GM19438 (cell line): ENCODE results near the gene CCL27.

Experiments used
- ATAC-seq: cut with Tn5 transposase; IDR thresholded peaks from one replicate; pipeline ENCODE4 v1.9.1; 2021; ENCODE audit warnings: low read depth; ENCODE audit not compliant: unreplicated experiment

The CCL27 gene

GRCh38 chr9:34628656-34629490, 33.6 kb downstream of the CCL27 start, which contains the start of gene ARID3C:
ARID3C (minus strand) TSS chr9:34629066; CDS start chr9:34628014, 1,052 bp downstream.
- no peak for ATAC-seq

- no peak for ATAC-seq
Measured at GRCh38 chr9:34627716-34628655, 34.5 kb downstream of the CCL27 start.

DNA sequence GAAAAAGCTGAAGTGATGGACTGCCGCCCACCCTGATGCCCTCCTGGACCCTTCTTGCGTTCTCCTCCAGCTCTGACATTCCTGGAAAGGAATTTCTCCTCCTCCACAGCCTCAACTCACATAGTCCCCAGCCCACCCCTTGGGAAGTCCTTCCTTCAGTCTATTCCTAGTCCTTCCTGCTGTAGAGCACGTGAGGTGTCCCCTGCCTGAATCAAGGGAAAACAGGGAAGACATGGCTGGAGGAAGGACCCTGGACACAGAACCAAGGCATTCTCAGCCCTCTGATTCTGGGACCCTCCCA, 37.3 kb downstream of the CCL27 start:
- ATAC-seq: no peak

DNA sequence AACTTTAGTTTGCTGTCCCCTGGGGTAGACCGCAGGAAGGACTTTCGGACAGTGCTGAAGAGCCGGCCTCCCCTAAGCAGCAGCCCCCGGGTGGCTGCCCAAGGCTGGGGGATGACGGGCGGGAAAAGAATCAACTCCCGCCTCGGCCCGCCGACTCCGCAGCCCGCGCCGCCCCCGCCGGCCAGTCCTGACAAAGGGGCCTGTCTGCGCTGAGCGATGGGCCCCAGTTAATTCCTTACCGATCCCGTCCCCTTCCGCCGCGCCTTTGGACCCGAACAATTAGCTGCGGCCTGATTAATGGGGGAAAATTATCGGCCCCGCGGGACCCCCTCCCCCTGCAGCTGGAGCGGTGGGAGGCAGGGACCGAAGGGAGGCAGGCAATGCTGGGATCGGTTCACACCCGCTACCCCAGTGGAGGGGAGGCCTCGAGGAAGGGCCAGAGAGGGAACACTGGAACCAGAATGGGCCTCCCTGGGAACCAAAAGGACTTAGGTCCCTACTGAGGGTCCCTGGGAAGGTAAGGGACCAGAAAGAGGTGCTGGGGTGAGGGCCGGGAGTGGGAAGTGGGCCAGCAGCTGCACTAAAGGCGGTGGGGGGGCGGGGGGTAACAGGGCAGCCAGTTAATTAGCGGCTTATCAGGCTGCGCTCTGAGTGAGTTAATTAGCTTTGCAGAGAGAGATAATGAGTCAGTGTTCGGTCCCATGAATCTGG, 37.8 kb downstream of the CCL27 start:
- ATAC-seq: no peak

GRCh38 chr9:34623374-34624235, 38.9 kb downstream of the CCL27 start:
- no peak for ATAC-seq

- ATAC-seq: peak; percentile 98
Measured at GRCh38 chr9:34620061-34620994, 42.1 kb downstream of the CCL27 start, which contains the start of gene DCTN3. DCTN3 (minus strand) TSS chr9:34620495; CDS start chr9:34620464, 31 bp downstream.

GRCh38 chr9:34615132-34615531, 47.3 kb downstream of the CCL27 start:
- ATAC-seq: no peak

GRCh38 chr9:34612788-34613390, 49.6 kb downstream of the CCL27 start:
- ATAC-seq: peak; percentile 56
